CD4-positive, alpha-beta T cell treated with Interleukin-6 for 4 hours (primary cell): ENCODE results near the gene ZNF624.
A peak's percentile ranks its signal among the peaks of the same experiment; 100 is the strongest.
"Not testable (repeated sequence)": the region's sequence is repeated elsewhere in the genome, so short reads cannot be mapped to it uniquely, and the experiment has no call there.

Source experiments
- DNase-seq: peaks from one replicate; pipeline ENCODE4 v3.0.0-alpha.2; 2020; ENCODE audit warnings: mixed read lengths

ZNF624 gene

GRCh38 chr17:16653367-16654041 is at the start of gene ZNF624:
TSS of gene ZNF624 (minus strand) at chr17:16653850.
- DNase-seq: peak; percentile 91

- not testable (repeated sequence) for DNase-seq
Measured at GRCh38 chr17:16697603-16698002, 44.0 kb upstream of the ZNF624 start.

GRCh38 chr17:16690447-16690846 is 36.8 kb upstream of the ZNF624 start:
- DNase-seq: not testable (repeated sequence)

GRCh38 chr17:16689731-16690281 is 36.2 kb upstream of the ZNF624 start, which contains the start of gene CCDC144A:
TSS of gene CCDC144A (plus strand) at chr17:16690241. CDS start at chr17:16690401, 160 bp downstream.
- DNase-seq: peak; percentile 72

GRCh38 chr17:16687151-16687550 is 33.5 kb upstream of the ZNF624 start:
- not testable (repeated sequence) for DNase-seq

GRCh38 chr17:16686019-16686418 is 32.4 kb upstream of the ZNF624 start:
- not testable (repeated sequence) for DNase-seq

- not testable (repeated sequence) for DNase-seq
Measured at GRCh38 chr17:16683290-16684138, 29.9 kb upstream of the ZNF624 start.

- no peak for DNase-seq
Measured at GRCh38 chr17:16676676-16677268, 23.1 kb upstream of the ZNF624 start.

- DNase-seq: peak; percentile 23
Measured at GRCh38 chr17:16666907-16667636, 13.4 kb upstream of the ZNF624 start.

GRCh38 chr17:16666553-16666906 is 12.9 kb upstream of the ZNF624 start:
- DNase-seq: not testable (repeated sequence)

- DNase-seq: no peak
Measured at GRCh38 chr17:16662936-16663335, 9.3 kb upstream of the ZNF624 start.

GRCh38 chr17:16661217-16661616 is 7.6 kb upstream of the ZNF624 start:
- DNase-seq: no peak

- no peak for DNase-seq
Measured at GRCh38 chr17:16652847-16653366, 743 bp downstream of the ZNF624 start.

- no peak for DNase-seq
Measured at GRCh38 chr17:16652252-16652651, 1.4 kb downstream of the ZNF624 start.

GRCh38 chr17:16649585-16649984 is 4.1 kb downstream of the ZNF624 start:
- DNase-seq: no peak

- DNase-seq: no peak
Measured at GRCh38 chr17:16639438-16639837, 14.2 kb downstream of the ZNF624 start.

GRCh38 chr17:16623282-16623681 is 30.4 kb downstream of the ZNF624 start:
- no peak for DNase-seq

GRCh38 chr17:16622540-16623277 is 30.9 kb downstream of the ZNF624 start:
- no peak for DNase-seq

- no peak for DNase-seq
Measured at GRCh38 chr17:16617481-16618060, 36.1 kb downstream of the ZNF624 start.

- no peak for DNase-seq
Measured at GRCh38 chr17:16599537-16599936, 54.1 kb downstream of the ZNF624 start.
